Measurements from ENCODE around the gene CDX2.

The CDX2 gene

GRCh38 chr13:27978301-27978968, 9.3 kb upstream of the CDX2 start:
- no peak for DNase-seq

- no peak for DNase-seq
Measured at GRCh38 chr13:27977476-27978300, 8.6 kb upstream of the CDX2 start.

GRCh38 chr13:27976362-27977091, 7.4 kb upstream of the CDX2 start:
- DNase-seq, result no peak

- DNase-seq, result no peak
Measured at GRCh38 chr13:27975564-27976361, 6.6 kb upstream of the CDX2 start.

- no peak for DNase-seq
Measured at GRCh38 chr13:27973961-27974662, 5.0 kb upstream of the CDX2 start.

GRCh38 chr13:27973291-27973690, 4.2 kb upstream of the CDX2 start:
- DNase-seq, result no peak

GRCh38 chr13:27972478-27972820, 3.3 kb upstream of the CDX2 start:
- DNase-seq, result no peak

GRCh38 chr13:27971776-27972477, 2.8 kb upstream of the CDX2 start:
- no peak for DNase-seq

GRCh38 chr13:27971236-27971645, 2.1 kb upstream of the CDX2 start:
- no peak for DNase-seq

GRCh38 chr13:27970382-27971235, 1.5 kb upstream of the CDX2 start:
- DNase-seq, result no peak

- no peak for DNase-seq
Measured at GRCh38 chr13:27969866-27970229, 733 bp upstream of the CDX2 start.

GRCh38 chr13:27968316-27969081, 616 bp downstream of the CDX2 start:
- no peak for DNase-seq

- DNase-seq, result no peak
Measured at GRCh38 chr13:27967736-27968315, 1.3 kb downstream of the CDX2 start.

GRCh38 chr13:27967203-27967735, 1.8 kb downstream of the CDX2 start:
- no peak for DNase-seq

GRCh38 chr13:27966641-27967202, 2.4 kb downstream of the CDX2 start:
- DNase-seq, result no peak

GRCh38 chr13:27965740-27966640, 3.1 kb downstream of the CDX2 start:
- no peak for DNase-seq

GRCh38 chr13:27965343-27965739, 3.8 kb downstream of the CDX2 start:
- DNase-seq, result no peak
